HepG2 (cell line): Measurements from ENCODE around the gene SPN. TPM values are rescaled to one million over a fixed set of nuclear protein-coding genes. Genes with fewer than 3 reads are reported as not detected.
"Not testable (repeated sequence)": the region's sequence is repeated elsewhere in the genome, so short reads cannot be mapped to it uniquely, and the experiment has no call there.

Experiments used
- ATAC-seq: fragments of 200-7000 bp; cut with Tn5 transposase; 3 replicates; pipeline ENCODE4 v1.9.1; 2020; ENCODE audit warnings: mild to moderate bottlenecking, moderate library complexity
- BruUV-seq: library from RNA; stranded (reverse); fragments of 400-500 nt; replicated peaks from 2 replicates; lab custom pipeline; 2021; lab: Mats Ljungman, UMichigan
- CTCF ChIA-PET: fragments of 300-600 bp; formaldehyde crosslinking; extraction: SDS; loops from one replicate; lab custom pipeline; 2021; ENCODE audit warnings: low total read pairs, inconsistent platforms, low intra/inter-chr PET ratio; lab: Yijun Ruan, JAX
- POLR2A ChIA-PET: fragments of 350-600 bp; sonication (Branson Sonifier 250); formaldehyde crosslinking; loops from one replicate; lab custom pipeline; 2020; ENCODE audit warnings: antibody characterized with exemption, inconsistent platforms; lab: Yijun Ruan, JAX
- DNase-seq: peaks from one replicate; pipeline ENCODE4 v3.0.0-alpha.2; 2015; ENCODE audit warnings: low spot score
- FAIRE-seq: peaks from 3 replicates; lab custom pipeline; 2011; peaks lifted over from hg19 to GRCh38; lab: Jason Lieb, UNC
- H2AFZ ChIP-seq: one replicate; pipeline ENCODE4 v1.6.1; 2011; ENCODE audit warnings: low read length, inconsistent platforms
- H3K27ac ChIP-seq: fragments of 300-600 bp; 3 replicates; pipeline ENCODE4 v1.8.0; 2011; ENCODE audit warnings: mixed run types, mild to moderate bottlenecking, mixed read lengths, low read length, inconsistent platforms; ENCODE audit not compliant: insufficient read depth; ENCODE audit errors: extremely low read length
- H3K27me3 ChIP-seq, 2 experiments: fragments of 200-600 bp in 1 of 2; 2 replicates in 1 of 2; 3 replicates in 1 of 2; pipeline versions ENCODE4 v1.6.0 to v1.8.0; 2011; ENCODE audit warnings: low read length in 2 of 2, mild to moderate bottlenecking in 2 of 2, moderate library complexity in 2 of 2, inconsistent platforms in 1 of 2; ENCODE audit not compliant: insufficient read depth in 2 of 2, control insufficient read depth in 1 of 2
- H3K36me3 ChIP-seq, 2 experiments: fragments of 200-600 bp in 1 of 2; replicated peaks in 1 of 2; 2 replicates in 1 of 2; 3 replicates in 1 of 2; pipeline versions ENCODE4 v1.5.1 to v1.8.0; 2011; ENCODE audit warnings: low read length in 2 of 2, inconsistent platforms in 1 of 2; ENCODE audit not compliant: insufficient read depth in 2 of 2, control insufficient read depth in 1 of 2
- H3K4me1 ChIP-seq: 2 replicates; pipeline ENCODE4 v1.5.1; 2012; ENCODE audit warnings: low read length, inconsistent platforms; ENCODE audit not compliant: insufficient read depth
- H3K4me2 ChIP-seq: 2 replicates; pipeline ENCODE4 v1.6.0; 2011; ENCODE audit warnings: low read depth, low read length, inconsistent platforms
- H3K4me3 ChIP-seq, 3 experiments: fragments of 200-600 bp in 1 of 3; sonication (generic), shearing (Covaris generic) in 1 of 3; replicated peaks in 1 of 3; 2 replicates each; pipeline ENCODE4 v1.5.1; 2011 to 2016; ENCODE audit warnings: low read length in 3 of 3, inconsistent platforms in 2 of 3, low read depth in 2 of 3, mild to moderate bottlenecking in 2 of 3, control low read depth in 1 of 3, mixed read lengths in 1 of 3; ENCODE audit not compliant: insufficient read depth in 1 of 3
- H3K79me2 ChIP-seq: one replicate; pipeline ENCODE4 v1.6.1; 2011; ENCODE audit warnings: low read length, inconsistent platforms; ENCODE audit not compliant: insufficient read depth
- H3K9ac ChIP-seq: 2 replicates; pipeline ENCODE4 v1.6.0; 2011; ENCODE audit warnings: mild to moderate bottlenecking, low read depth, low read length, inconsistent platforms; ENCODE audit not compliant: insufficient read depth
- H3K9me3 ChIP-seq: 2 replicates; pipeline ENCODE4 v1.5.1; 2012; ENCODE audit warnings: mild to moderate bottlenecking, low read length
- H4K20me1 ChIP-seq: 2 replicates; pipeline ENCODE4 v1.6.0; 2011; ENCODE audit warnings: inconsistent platforms, mild to moderate bottlenecking, low read length, moderate library complexity; ENCODE audit not compliant: insufficient read depth
- ATF7 ChIP-seq, 2 experiments: fragments of 450-650 bp in 1 of 2; sonication (generic) in 1 of 2; formaldehyde crosslinking in 1 of 2; IDR thresholded peaks; 2 replicates each; pipeline versions ENCODE4 v1.4.0 to v1.6.1; 2016 to 2020; ENCODE audit warnings: antibody characterized with exemption in 1 of 2, mild to moderate bottlenecking in 1 of 2, missing genetic modification reagents in 1 of 2
- STAG1 ChIP-seq: sonication (generic); formaldehyde crosslinking; IDR thresholded peaks from 2 replicates; pipeline ENCODE4 v1.4.0; 2020; ENCODE audit warnings: missing genetic modification reagents
- ZNF121 ChIP-seq: sonication (generic); formaldehyde crosslinking; IDR thresholded peaks from 2 replicates; pipeline ENCODE4 v1.5.0; 2020; ENCODE audit warnings: mild to moderate bottlenecking, missing genetic modification reagents
- ZNF770 ChIP-seq: sonication (generic); formaldehyde crosslinking; IDR thresholded peaks from 2 replicates; pipeline ENCODE4 v1.5.0; 2020; ENCODE audit warnings: mild to moderate bottlenecking, missing genetic modification reagents
- WGBS: methylation state at CpG from one replicate; pipeline ENCODE4 v1.1.6; 2017; ENCODE audit warnings: low lambda C conversion rate; 5-methylcytosine and 5-hydroxymethylcytosine counted together
- in situ Hi-C: cut with HindIII; loops from 2 replicates; pipeline ENCODE4 v1.10.0; 2017; ENCODE audit warnings: low pct_unique_long_range_greater_than_20kb; ENCODE audit not compliant: extremely low pct_ligation_motif_present
- intact Hi-C: fragments of 100-400 bp; cut with micrococcal nuclease; formaldehyde crosslinking; loops from one replicate; pipeline ENCODE4 v1.10.0; 2022; ENCODE audit not compliant: unreplicated experiment
- polyA plus RNA-seq, 8 experiments: library from polyadenylated mRNA; depleted of rRNA in 3 of 8; stranded (reverse) in 7 of 8; unstranded in 1 of 8; fragments of >200 nt; fragmentation: Illumina TruSeq in 4 of 8; extraction: Trizol in 4 of 8; gene quantifications; 2 replicates each; pipeline versions ENCODE4 v1.2.1 to v1.2.3, GENCODE V29; 2011 to 2016; ENCODE audit warnings: low read depth in 4 of 8, missing spikeins in 1 of 8, mixed read lengths in 1 of 8; ENCODE audit not compliant: insufficient read depth in 1 of 8
- total RNA-seq, 5 experiments: library from RNA; depleted of rRNA; stranded (reverse); fragments of >200 nt; fragmentation: Illumina TruSeq; extraction: Trizol; gene quantifications; 2 replicates each; pipeline ENCODE4 v1.2.3, GENCODE V29; 2016; ENCODE audit warnings: low read depth in 1 of 5

Gene SPN
- total and polyA plus RNA-seq, 2 of the 13 experiments (the other 11 are each of a cell fraction or from before 2014, with no cell fraction given) = 0.22 to 1.6 TPM

GRCh38 chr16:29636368-29636767 is 26.7 kb upstream of the SPN start:
- CTCF ChIA-PET, H3K36me3 ChIP-seq, POLR2A ChIA-PET, FAIRE-seq, H4K20me1 ChIP-seq, H3K27me3 ChIP-seq, H2AFZ ChIP-seq, BruUV-seq, intact Hi-C loops, H3K9me3 ChIP-seq, H3K4me3 ChIP-seq, H3K4me1 ChIP-seq, H3K9ac ChIP-seq, H3K79me2 ChIP-seq, H3K27ac ChIP-seq, H3K4me2 ChIP-seq, in situ Hi-C loops, DNase-seq: not testable (repeated sequence)
- TF ChIP-seq STAG1 (CRISPR knock-in tag) = peak; percentile 39
- WGBS = 13% methylated on average over 2 of the region's 5 CpGs
- ATAC-seq = peak; percentile 97

- H3K4me3 ChIP-seq; H3K79me2 ChIP-seq; in situ Hi-C loops; FAIRE-seq; H2AFZ ChIP-seq; BruUV-seq; H3K4me2 ChIP-seq; CTCF ChIA-PET; POLR2A ChIA-PET; H3K27me3 ChIP-seq; H3K36me3 ChIP-seq; ATAC-seq; DNase-seq; H3K9ac ChIP-seq; H3K27ac ChIP-seq; intact Hi-C loops; H4K20me1 ChIP-seq; H3K4me1 ChIP-seq; H3K9me3 ChIP-seq; TF ChIP-seq ATF7 (CRISPR knock-in tag; IDR thresholded peaks at IDR 0.05): not testable (repeated sequence)
- WGBS = 63% methylated on average over 8 of the region's 8 CpGs
- TF ChIP-seq ZNF121 (peak; percentile 63; the same call in 1 of the 2 replicates), ZNF770 (CRISPR knock-in tag) (0 out of 2 replicates have a peak, but pooled peaks have one; percentile 29), ATF7 (IDR thresholded peaks at IDR 0.05) (peak; percentile 17; the same call in 1 of the 2 replicates)
Measured at GRCh38 chr16:29638751-29639150, 24.3 kb upstream of the SPN start.
